PC-9 (cell line): Measurements from ENCODE around the gene FUT9. TPM values are rescaled to one million over a fixed set of nuclear protein-coding genes. Genes with fewer than 3 reads are reported as not detected.

Experiments
- BruUV-seq: library from RNA; stranded (reverse); fragments of 400-500 nt; replicated peaks from 2 replicates; lab custom pipeline; 2021; lab: Mats Ljungman, UMichigan
- CTCF ChIA-PET: fragments of 300-600 bp; sonication (Branson Sonifier 250); formaldehyde crosslinking; loops from one replicate; lab custom pipeline; 2022; ENCODE audit warnings: antibody characterized with exemption; lab: Charles Lee
- POLR2A ChIA-PET: fragments of 300-600 bp; sonication (Branson Sonifier 250); formaldehyde crosslinking; loops from one replicate; lab custom pipeline; 2022; ENCODE audit warnings: antibody characterized with exemption; ENCODE audit not compliant: unreplicated experiment; lab: Charles Lee
- DNase-seq, 2 experiments: peaks; one replicate each; pipeline versions ENCODE4 v3.0.0 to v3.0.0-alpha.2; 2015 to 2022; ENCODE audit warnings: mixed read lengths in 1 of 2
- H2AFZ ChIP-seq: fragments of 200-600 bp; sonication (generic); 2 replicates; pipeline ENCODE4 v1.8.1; 2017; ENCODE audit warnings: antibody characterized with exemption
- H3F3A ChIP-seq: fragments of 200-600 bp; sonication (generic); 2 replicates; pipeline ENCODE4 v1.8.1; 2017; ENCODE audit warnings: antibody characterized with exemption, mild to moderate bottlenecking, low read depth; ENCODE audit not compliant: insufficient read depth
- H3K27ac ChIP-seq: fragments of 200-600 bp; sonication (generic); 2 replicates; pipeline ENCODE4 v1.6.1; 2016; ENCODE audit warnings: mixed run types
- H3K27me3 ChIP-seq: fragments of 200-600 bp; sonication (generic); 2 replicates; pipeline ENCODE4 v1.6.1; 2016; ENCODE audit warnings: low read depth, mixed run types; ENCODE audit not compliant: insufficient read depth
- H3K36me3 ChIP-seq: fragments of 200-600 bp; sonication (generic); 2 replicates; pipeline ENCODE4 v1.6.1; 2016; ENCODE audit warnings: low read depth, mixed run types
- H3K4me1 ChIP-seq: fragments of 200-600 bp; sonication (generic); replicated peaks from 2 replicates; pipeline ENCODE4 v1.6.1; 2016; ENCODE audit warnings: mixed run types; ENCODE audit not compliant: insufficient read depth
- H3K4me2 ChIP-seq: fragments of 200-600 bp; sonication (generic); 2 replicates; pipeline ENCODE4 v1.6.1; 2017; ENCODE audit warnings: mixed run types
- H3K4me3 ChIP-seq: fragments of 200-600 bp; sonication (generic); 2 replicates; pipeline ENCODE4 v1.6.1; 2016; ENCODE audit warnings: mixed run types
- H3K79me2 ChIP-seq: fragments of 200-600 bp; sonication (generic); 2 replicates; pipeline ENCODE4 v1.6.1; 2017; ENCODE audit warnings: low read depth, mixed run types
- H3K9me2 ChIP-seq: fragments of 200-600 bp; sonication (generic); 2 replicates; pipeline ENCODE4 v1.8.1; 2017; ENCODE audit warnings: mild to moderate bottlenecking; ENCODE audit not compliant: insufficient read depth
- H3K9me3 ChIP-seq: fragments of 200-600 bp; sonication (generic); 2 replicates; pipeline ENCODE4 v1.8.1; 2016; ENCODE audit warnings: low read depth; ENCODE audit not compliant: insufficient read depth
- H4K20me1 ChIP-seq: fragments of 200-600 bp; sonication (generic); 2 replicates; pipeline ENCODE4 v1.8.1; 2017; ENCODE audit not compliant: insufficient read depth
- CTCF ChIP-seq: fragments of 200-600 bp; sonication (generic); conservative IDR thresholded peaks from 2 replicates; pipeline ENCODE4 v1.6.1; 2017; ENCODE audit warnings: mixed run types, antibody characterized with exemption, mild to moderate bottlenecking, moderate library complexity
- EZH2 ChIP-seq: fragments of 200-600 bp; sonication (generic); IDR thresholded peaks from 2 replicates; pipeline ENCODE4 v1.8.0; 2017; ENCODE audit warnings: antibody characterized with exemption, low read depth
- intact Hi-C: fragments of 100-400 bp; cut with micrococcal nuclease; formaldehyde crosslinking; loops from one replicate; pipeline ENCODE4 v1.10.0; 2022; ENCODE audit not compliant: unreplicated experiment
- total RNA-seq: library from RNA; stranded (reverse); gene quantifications from 2 replicates; pipeline ENCODE4 v1.2.3, GENCODE V29; 2021

FUT9 gene
- total RNA-seq, 1 experiment from 2014 or later: 6.9 TPM

- no peaks in the 10 kb centered on the region; the same call in 1 of the 2 replicates for H3F3A ChIP-seq
- no peaks in the 10 kb centered on the region for H3K79me2 ChIP-seq
- no peak overlapping the region for H3K4me2 ChIP-seq
- DNase-seq: peak in 1 of 2 experiments; percentile 66
- BruUV-seq: no TSS peak
- no peaks in the 10 kb centered on the region for H3K9me2 ChIP-seq
- H3K4me3 ChIP-seq: no peak overlapping the region
- H3K4me1 ChIP-seq: peaks cover 17% of the 10 kb centered on the region
- no peak for TF ChIP-seq CTCF
- no peak for TF ChIP-seq EZH2
- no peaks in the 10 kb centered on the region for H3K27me3 ChIP-seq
- H3K36me3 ChIP-seq: no peaks in the 10 kb centered on the region
- H3K27ac ChIP-seq: no peak overlapping the region
- POLR2A ChIA-PET: no interaction called here
- CTCF ChIA-PET: no interaction called here
- H2AFZ ChIP-seq: no peak overlapping the region
- H3K9me3 ChIP-seq: no peaks in the 10 kb centered on the region
- intact Hi-C loops: loop anchor here (5.0 kb wide), 1 partner anchor 131 kb away; no protein-coding TSS in a partner anchor
- H4K20me1 ChIP-seq: no peaks in the 10 kb centered on the region
These were observed 50.6 kb downstream of the FUT9 start for GRCh38 chr6:96066376-96066775.

- Histone ChIP-seq H3K27me3 (no peaks in the 10 kb centered on the region), H3F3A (no peaks in the 10 kb centered on the region), H3K9me2 (no peaks in the 10 kb centered on the region), H3K4me1 (no peaks in the 10 kb centered on the region), H3K9me3 (no peaks in the 10 kb centered on the region), H3K36me3 (no peaks in the 10 kb centered on the region), H4K20me1 (no peaks in the 10 kb centered on the region), H3K4me2 (no peak overlapping the region), H2AFZ (no peak overlapping the region), H3K79me2 (no peaks in the 10 kb centered on the region), H3K4me3 (no peak overlapping the region), H3K27ac (no peak overlapping the region)
- TF ChIP-seq EZH2: no peak
- no peak for TF ChIP-seq CTCF
- DNase-seq: no peak
- intact Hi-C loops: no loop called here
- POLR2A ChIA-PET: no interaction called here
- no TSS peak for BruUV-seq
- CTCF ChIA-PET: no interaction called here
These were observed 57.8 kb downstream of the FUT9 start for GRCh38 chr6:96073555-96073954.

- no peak for DNase-seq
- Histone ChIP-seq H3K36me3 (no peaks in the 10 kb centered on the region), H3K4me1 (no peaks in the 10 kb centered on the region), H4K20me1 (no peaks in the 10 kb centered on the region), H3K9me2 (no peaks in the 10 kb centered on the region), H3F3A (no peaks in the 10 kb centered on the region), H2AFZ (no peak overlapping the region), H3K4me2 (no peak overlapping the region), H3K27me3 (no peaks in the 10 kb centered on the region), H3K4me3 (no peak overlapping the region), H3K9me3 (no peaks in the 10 kb centered on the region), H3K79me2 (no peaks in the 10 kb centered on the region), H3K27ac (no peak overlapping the region)
- no TSS peak for BruUV-seq
- POLR2A ChIA-PET: no interaction called here
- intact Hi-C loops: no loop called here
- TF ChIP-seq CTCF (no peak), EZH2 (no peak)
- CTCF ChIA-PET: no interaction called here
These were observed 58.2 kb downstream of the FUT9 start for GRCh38 chr6:96074006-96074405.
